ELR (cell line): ENCODE measurements around the gene PPTC7.
A peak's percentile ranks its signal among the peaks of the same experiment; 100 is the strongest.
"Not testable (repeated sequence)": the region's sequence is repeated elsewhere in the genome, so short reads cannot be mapped to it uniquely, and the experiment has no call there.

Experiments used
- DNase-seq: peaks from one replicate; pipeline ENCODE4 v3.0.0-alpha.2; 2015; ENCODE audit warnings: low read depth

The PPTC7 gene

GRCh38 chr12:110583137-110584059 is at the start of gene PPTC7:
PPTC7 (minus strand) TSS chr12:110583318; CDS start chr12:110583031, 287 bp downstream.
- DNase-seq, result peak; percentile 97

GRCh38 chr12:110627500-110628195 is 44.5 kb upstream of the PPTC7 start:
- no peak for DNase-seq

- DNase-seq, result no peak
Measured at GRCh38 chr12:110622582-110622981, 39.5 kb upstream of the PPTC7 start.

GRCh38 chr12:110619534-110619953 is 36.4 kb upstream of the PPTC7 start:
- DNase-seq, result peak; percentile 20

GRCh38 chr12:110616471-110617115 is 33.5 kb upstream of the PPTC7 start:
- DNase-seq, result no peak

- DNase-seq, result no peak
Measured at GRCh38 chr12:110615171-110615570, 32.1 kb upstream of the PPTC7 start.

- DNase-seq, result peak; percentile 96
Measured at GRCh38 chr12:110613771-110614684, 30.9 kb upstream of the PPTC7 start, which contains the start of gene TCTN1. TCTN1 (plus strand) TSS chr12:110614129; CDS start chr12:110614183, 54 bp downstream.

GRCh38 chr12:110613071-110613770 is 30.1 kb upstream of the PPTC7 start:
- no peak for DNase-seq

- no peak for DNase-seq
Measured at GRCh38 chr12:110606253-110606611, 23.1 kb upstream of the PPTC7 start.

GRCh38 chr12:110602085-110602814 is 19.1 kb upstream of the PPTC7 start:
- peak; percentile 78 for DNase-seq

GRCh38 chr12:110600254-110600653 is 17.1 kb upstream of the PPTC7 start:
- peak; percentile 77 for DNase-seq

GRCh38 chr12:110599334-110599733 is 16.2 kb upstream of the PPTC7 start:
- no peak for DNase-seq

- no peak for DNase-seq
Measured at GRCh38 chr12:110597885-110598284, 14.8 kb upstream of the PPTC7 start.

- not testable (repeated sequence) for DNase-seq
Measured at GRCh38 chr12:110592919-110593318, 9.8 kb upstream of the PPTC7 start.

- no peak for DNase-seq
Measured at GRCh38 chr12:110592078-110592477, 9.0 kb upstream of the PPTC7 start.

- no peak for DNase-seq
Measured at GRCh38 chr12:110591451-110592051, 8.4 kb upstream of the PPTC7 start.

GRCh38 chr12:110590806-110591326 is 7.7 kb upstream of the PPTC7 start:
- peak; percentile 32 for DNase-seq

GRCh38 chr12:110590059-110590458 is 6.9 kb upstream of the PPTC7 start:
- no peak for DNase-seq

- not testable (repeated sequence) for DNase-seq
Measured at GRCh38 chr12:110587102-110587501, 4.0 kb upstream of the PPTC7 start.
